Retina (tissue), 1 donor: ENCODE measurements around the gene OR52L1.

Experiments used
- DNase-seq: peaks from one replicate; pipeline ENCODE4 v3.0.0-alpha.2; 2016

Gene OR52L1

GRCh38 chr11:5938603-5938965 lies 48.2 kb downstream of the OR52L1 start:
- DNase-seq = no peak

GRCh38 chr11:5937868-5938602 lies 48.8 kb downstream of the OR52L1 start:
- DNase-seq = no peak
